Hematopoietic multipotent progenitor cell treated with erythropoietin and hydrocortisone succinate and interleukin-3 and kit ligand, for 6 days (in vitro differentiated cells): Measurements from ENCODE around the gene CLDN20.

ENCODE experiments used
- DNase-seq: peaks from one replicate; pipeline ENCODE4 v3.0.0-alpha.2; 2015

The CLDN20 gene

GRCh38 chr6:155246825-155247224 lies 17.0 kb upstream of the CLDN20 start:
- DNase-seq: no peak

DNA sequence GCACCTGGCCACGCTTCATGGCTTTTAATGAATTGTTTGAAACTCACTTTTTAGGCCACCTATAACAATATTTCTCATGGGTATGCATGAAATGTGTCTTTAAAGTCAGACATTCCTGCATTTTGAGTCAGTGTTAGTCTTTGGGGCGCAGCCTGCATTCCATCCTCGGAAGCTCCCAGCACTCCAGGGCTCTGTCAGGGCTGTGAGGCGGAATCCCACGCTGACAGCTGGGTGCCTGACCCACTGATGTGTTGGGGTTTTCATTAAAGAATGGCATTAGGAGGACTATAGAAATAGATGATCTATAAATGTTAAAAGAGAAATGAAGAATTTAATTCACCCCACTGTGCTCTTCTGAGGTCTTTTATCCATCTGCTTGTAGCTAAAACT lies 16.2 kb upstream of the CLDN20 start:
- no peak for DNase-seq

DNA sequence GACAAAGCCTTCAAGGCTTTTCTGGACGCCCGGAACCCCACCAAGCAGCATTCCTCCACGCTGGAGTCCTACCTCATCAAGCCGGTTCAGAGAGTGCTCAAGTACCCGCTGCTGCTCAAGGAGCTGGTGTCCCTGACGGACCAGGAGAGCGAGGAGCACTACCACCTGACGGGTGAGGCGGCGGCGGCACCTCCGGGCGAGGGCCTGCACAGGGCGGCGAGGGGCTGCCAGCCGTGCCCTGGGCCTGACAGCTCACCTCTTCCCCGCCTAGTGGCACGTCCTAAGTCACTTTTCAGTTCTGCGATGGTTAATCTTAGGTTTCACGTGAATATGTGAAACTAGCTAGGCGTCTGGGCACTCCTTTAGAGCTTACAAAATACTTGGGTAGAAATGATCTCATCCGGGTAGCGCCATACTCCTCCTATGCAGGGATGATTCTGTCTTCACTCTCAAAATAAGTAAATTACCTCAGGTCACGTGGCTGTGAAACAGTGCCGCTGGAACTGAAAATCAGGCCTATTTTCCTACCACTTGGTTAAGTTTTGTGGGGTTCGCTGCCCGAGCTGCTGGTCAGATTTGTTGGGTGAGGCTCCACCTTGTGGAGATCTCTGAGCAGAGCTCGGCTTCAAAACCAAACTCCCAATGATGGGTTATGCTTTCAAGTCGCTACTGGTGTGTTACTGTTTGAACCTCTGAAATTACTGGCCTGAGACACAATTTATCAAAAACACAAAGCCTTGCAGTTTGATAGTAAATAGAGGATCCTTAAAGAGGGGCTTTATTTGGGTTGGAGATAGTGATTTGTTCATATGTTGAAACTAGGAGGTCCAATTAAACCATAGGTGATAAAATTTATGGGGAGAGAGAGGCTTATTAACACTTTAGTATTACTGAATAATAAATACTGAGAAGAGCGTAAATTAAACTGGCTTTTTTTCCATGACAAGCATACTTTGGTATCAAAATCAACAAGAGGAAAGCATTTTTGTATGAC lies 15.5 kb upstream of the CLDN20 start:
- DNase-seq: peak; percentile 59

DNA sequence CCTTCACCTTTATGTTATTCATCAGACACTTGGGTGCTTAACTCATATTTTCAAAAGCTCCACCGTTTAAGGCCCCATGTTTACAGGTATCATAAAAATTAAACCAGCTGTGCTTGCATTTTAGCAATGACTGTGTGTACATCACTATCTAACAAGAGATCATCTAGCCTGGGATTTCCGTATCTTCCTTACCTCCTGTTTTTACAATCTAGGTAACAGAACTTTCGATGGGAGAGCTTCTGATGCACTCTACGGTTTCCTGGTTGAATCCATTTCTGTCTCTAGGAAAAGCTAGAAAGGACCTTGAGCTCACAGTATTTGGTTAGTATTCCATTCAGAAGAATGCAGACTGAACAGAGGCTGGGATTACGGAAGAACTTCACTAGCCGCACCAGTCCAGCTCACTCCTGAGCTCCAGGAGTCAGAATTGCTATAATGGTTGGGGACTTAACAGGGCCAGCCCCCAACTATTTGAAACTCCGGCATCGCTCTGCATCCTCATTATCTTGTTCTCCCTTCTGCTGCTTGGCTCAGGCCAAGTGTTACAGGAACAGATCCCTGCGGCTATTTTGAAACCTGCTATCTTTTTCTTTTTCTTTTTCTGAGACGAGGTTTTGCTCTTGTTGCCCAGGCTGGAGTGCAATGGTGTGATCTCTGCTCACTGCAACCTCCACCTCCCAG lies 13.0 kb upstream of the CLDN20 start:
- DNase-seq: no peak

DNA sequence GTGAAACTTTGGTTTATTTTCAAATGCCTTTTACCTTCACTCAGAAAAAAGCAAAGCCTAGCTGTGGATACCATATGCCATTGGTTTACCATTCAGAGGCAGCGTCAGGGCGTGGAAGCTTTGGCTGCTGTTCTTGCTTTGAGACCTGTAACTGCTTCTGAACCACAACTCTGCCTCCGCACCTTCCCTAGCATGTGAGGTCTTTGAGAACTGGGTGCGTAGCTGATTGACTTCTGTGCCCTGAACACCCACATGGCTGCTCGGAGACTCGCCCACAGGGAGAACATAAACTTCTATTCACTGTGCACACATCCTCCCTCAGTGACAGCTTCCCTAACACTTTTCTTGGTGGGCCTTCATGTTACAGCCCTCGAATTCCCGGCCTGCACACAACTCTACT lies 11.2 kb upstream of the CLDN20 start:
- no peak for DNase-seq

GRCh38 chr6:155253337-155253736 lies 10.5 kb upstream of the CLDN20 start:
- DNase-seq: no peak

GRCh38 chr6:155254139-155254538 lies 9.7 kb upstream of the CLDN20 start:
- DNase-seq: no peak

DNA sequence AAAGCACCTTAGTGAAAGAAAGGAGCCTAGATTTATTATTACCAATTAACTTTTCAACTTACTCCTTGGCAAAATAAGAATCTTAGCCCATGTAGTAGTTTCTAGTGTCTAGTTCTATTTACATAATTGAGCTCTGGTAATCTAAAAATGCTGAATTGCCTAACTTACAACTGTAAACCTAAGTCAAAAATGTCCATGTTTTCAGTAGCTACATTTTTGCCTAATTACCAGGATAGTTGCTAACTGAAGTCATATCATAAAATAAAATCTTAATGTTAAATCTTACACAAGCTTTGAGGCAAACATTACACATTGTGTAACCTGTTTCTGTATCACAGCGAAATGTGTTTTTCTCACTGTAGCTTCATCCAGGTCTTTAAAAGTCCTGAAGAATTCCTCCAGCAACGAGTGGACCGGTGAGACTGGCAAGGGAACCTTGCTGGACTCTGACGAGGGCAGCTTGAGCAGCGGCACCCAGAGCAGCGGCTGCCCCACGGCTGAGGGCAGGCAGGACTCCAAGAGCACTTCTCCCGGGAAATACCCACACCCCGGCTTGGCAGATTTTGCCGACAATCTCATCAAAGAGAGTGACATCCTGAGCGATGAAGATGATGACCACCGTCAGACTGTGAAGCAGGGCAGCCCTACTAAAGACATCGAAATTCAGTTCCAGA lies 7.6 kb upstream of the CLDN20 start:
- no peak for DNase-seq

GRCh38 chr6:155257796-155258195 lies 6.0 kb upstream of the CLDN20 start:
- no peak for DNase-seq

DNA sequence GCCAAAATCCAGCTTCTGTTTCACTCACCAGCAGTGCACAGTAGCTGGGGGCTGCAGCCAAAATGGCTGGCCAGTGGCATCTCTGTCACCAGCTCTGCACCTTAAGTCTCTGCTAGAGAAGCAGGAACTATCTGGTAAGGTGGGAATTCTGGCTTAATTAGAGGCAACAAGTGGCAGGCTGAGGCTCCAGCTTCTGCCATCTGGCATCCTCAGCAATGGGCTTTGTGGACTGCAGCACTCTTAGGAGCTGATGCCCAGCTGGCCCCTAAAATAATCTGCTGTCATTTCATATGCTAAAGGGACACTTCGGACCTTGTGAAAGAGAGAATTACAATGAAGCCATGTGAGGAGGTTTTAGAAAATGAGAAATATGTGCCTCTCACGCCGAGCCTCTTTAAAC lies 4.6 kb upstream of the CLDN20 start:
- no peak for DNase-seq

GRCh38 chr6:155259897-155260296 lies 3.9 kb upstream of the CLDN20 start:
- no peak for DNase-seq

DNA sequence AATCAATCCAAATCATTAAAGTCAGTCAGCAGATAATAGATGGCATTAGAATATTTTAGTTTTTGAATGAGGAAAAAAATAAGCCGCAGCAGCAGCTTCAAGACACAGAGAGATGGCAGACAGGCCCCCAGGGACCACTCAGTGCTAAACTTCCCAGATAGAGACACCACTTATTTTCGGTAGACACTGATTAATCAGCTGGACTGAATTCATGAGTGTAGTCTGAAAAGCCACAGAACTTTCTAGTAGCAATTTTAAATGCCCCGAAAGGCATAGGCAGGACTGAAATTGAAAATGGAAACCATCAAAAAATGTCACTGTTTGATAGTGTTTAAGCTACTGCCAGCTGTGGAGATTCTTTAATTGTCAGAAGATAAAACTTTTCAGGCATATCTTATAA lies 3.1 kb upstream of the CLDN20 start:
- DNase-seq: no peak

DNA sequence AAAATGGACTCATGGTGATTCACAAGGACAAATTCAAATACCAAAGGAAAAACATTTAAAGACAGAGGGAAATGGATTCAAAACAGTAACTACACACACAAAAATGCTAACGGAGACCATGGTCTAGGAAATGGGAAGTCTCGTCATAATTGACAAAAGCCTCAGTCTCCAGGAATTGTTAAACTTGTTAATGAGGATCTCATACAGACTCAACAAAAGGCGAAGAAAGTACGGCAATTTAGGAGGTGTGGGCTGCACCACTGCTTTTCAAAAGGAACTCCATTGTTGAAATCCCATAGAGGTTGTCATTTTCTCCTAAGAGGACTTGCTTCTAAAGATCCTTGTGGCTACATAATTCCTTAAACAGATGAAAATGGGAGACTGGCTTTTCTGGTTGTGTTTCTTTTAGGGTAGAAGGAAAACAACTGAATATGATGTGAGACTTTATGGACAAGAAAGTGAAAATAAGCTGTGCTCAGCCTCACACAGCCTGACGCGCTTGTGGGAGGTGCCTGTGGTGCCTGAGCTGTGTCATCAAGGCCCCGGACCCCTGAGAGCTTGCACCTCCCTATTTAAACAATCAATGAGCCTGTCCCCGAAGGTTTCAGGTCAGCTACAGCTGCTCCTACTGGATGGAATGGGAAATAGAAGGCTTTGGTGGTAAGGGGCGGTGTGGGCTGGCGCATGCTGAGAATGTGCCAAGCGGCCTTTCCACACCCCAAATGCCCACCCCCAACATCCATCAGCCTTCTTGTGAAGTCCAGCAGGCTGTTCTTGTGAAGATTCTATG lies 2.5 kb upstream of the CLDN20 start:
- DNase-seq: no peak

- no peak for DNase-seq
Observed at GRCh38 chr6:155262655-155263054, 1.2 kb upstream of the CLDN20 start.

DNA sequence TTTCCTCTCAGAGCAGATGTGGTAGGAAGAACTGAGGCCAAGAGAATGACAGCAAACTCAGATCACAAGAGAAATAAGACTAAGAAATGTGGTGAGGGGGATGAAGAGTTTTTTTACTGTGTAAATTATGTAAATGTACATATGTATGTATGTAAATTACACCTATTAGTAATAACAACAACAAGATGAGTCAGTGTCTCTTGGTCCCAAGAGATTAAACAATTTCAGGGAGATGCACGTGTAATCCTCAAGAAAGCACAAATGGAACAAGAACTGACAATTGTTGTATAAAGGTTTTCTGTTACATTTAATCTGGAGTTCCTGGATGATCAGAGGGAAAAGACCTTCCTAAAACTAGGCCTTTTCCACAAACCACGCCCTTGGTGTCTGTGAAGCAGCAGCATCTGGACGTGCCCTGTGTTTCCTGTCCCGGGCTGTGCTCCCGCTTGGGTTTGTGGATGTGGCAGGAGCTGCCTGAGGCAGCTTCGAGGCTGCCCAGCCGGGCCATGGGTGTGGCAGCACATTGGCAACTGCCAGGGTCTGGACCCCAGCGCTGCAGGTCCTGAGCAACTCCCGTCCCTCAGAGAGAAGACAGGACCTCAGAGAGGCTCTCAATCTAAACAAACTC lies 994 bp downstream of the CLDN20 start:
- no peak for DNase-seq

- DNase-seq: no peak
Observed at GRCh38 chr6:155265843-155266535, 2.2 kb downstream of the CLDN20 start.

- no peak for DNase-seq
Observed at GRCh38 chr6:155267411-155267810, 3.6 kb downstream of the CLDN20 start.

- peak; percentile 80 for DNase-seq
Observed at GRCh38 chr6:155268088-155268867, 4.5 kb downstream of the CLDN20 start.

- DNase-seq: no peak
Observed at GRCh38 chr6:155269765-155270164, 6.0 kb downstream of the CLDN20 start.

DNA sequence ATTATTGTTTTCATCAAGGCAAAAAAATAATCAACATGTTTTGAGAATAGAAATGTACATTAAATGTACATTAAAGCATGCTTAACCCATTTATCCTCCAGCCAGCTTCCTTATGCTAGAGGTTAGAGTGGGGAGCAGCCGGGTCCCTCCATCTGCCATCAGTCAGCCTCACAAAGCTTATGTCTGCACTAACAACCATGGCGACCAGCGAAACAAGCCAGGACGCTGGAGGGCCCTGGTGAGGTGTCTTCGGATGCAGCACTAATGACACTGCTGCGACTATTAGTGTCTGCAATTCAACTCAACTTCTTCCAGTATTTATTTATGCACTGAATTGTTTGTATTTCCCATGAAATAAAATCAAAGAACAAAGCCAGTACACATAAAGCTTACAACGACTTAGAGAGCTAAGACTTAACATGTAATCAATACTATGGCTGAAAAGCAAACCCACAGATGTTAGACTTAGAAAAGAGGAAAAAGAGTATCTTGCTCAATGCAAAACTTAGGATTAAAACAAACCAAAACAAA lies 6.8 kb downstream of the CLDN20 start:
- no peak for DNase-seq

DNA sequence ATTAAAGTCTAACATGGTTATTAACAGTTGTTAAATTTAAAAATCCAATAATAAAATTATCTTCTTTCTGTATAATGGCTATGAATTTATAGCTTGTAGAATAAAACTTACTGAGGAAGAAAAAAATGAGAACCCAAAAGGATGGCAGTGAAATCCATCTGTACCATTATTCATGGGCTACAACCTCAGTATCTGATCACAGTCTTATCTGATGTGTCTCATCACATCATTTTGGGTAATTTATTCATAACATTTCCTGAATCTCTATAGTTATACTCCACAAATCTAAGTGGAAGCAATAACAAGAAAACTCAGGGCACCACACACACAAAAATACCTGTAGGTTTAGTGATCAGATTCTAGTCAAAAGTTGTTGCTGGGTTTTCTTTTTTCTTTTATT lies 7.3 kb downstream of the CLDN20 start:
- no peak for DNase-seq
